A172 (cell line): ENCODE results near the gene FAM111B. TPM values are rescaled to one million over a fixed set of nuclear protein-coding genes. Genes with fewer than 3 reads are reported as not detected.
A peak's percentile ranks its signal among the peaks of the same experiment; 100 is the strongest.
"Not testable (repeated sequence)": the region's sequence is repeated elsewhere in the genome, so short reads cannot be mapped to it uniquely, and the experiment has no call there.

Source experiments
- DNase-seq: peaks from one replicate; pipeline ENCODE4 v3.0.0-alpha.2; 2015; ENCODE audit warnings: low spot score
- total RNA-seq: library from RNA; depleted of rRNA; stranded (reverse); fragments of >200 nt; shearing (Covaris generic); gene quantifications from 2 replicates; pipeline ENCODE4 v1.2.3, GENCODE V29; 2014

Gene FAM111B
- total RNA-seq, 1 experiment from 2014 or later = 26.7 TPM

- not testable (repeated sequence) for DNase-seq
These were observed 9.1 kb upstream of the FAM111B start for GRCh38 chr11:59097938-59098337.

- no peak for DNase-seq
These were observed 4.7 kb upstream of the FAM111B start for GRCh38 chr11:59102259-59102765.

- not testable (repeated sequence) for DNase-seq
These were observed 684 bp downstream of the FAM111B start for GRCh38 chr11:59107721-59108120.

GRCh38 chr11:59112494-59112893 lies 5.5 kb downstream of the FAM111B start:
- no peak for DNase-seq

- no peak for DNase-seq
These were observed 7.3 kb downstream of the FAM111B start for GRCh38 chr11:59114344-59114743.

- no peak for DNase-seq
These were observed 8.5 kb downstream of the FAM111B start for GRCh38 chr11:59115553-59115952.

- no peak for DNase-seq
These were observed 10.7 kb downstream of the FAM111B start for GRCh38 chr11:59117774-59118173.

GRCh38 chr11:59119826-59120225 lies 12.8 kb downstream of the FAM111B start:
- no peak for DNase-seq

- peak; percentile 59 for DNase-seq
These were observed 28.8 kb downstream of the FAM111B start for GRCh38 chr11:59135648-59136461.

GRCh38 chr11:59136551-59136950 lies 29.5 kb downstream of the FAM111B start:
- not testable (repeated sequence) for DNase-seq

- DNase-seq = no peak
These were observed 30.2 kb downstream of the FAM111B start for GRCh38 chr11:59137190-59137589.

- no peak for DNase-seq
These were observed 31.6 kb downstream of the FAM111B start for GRCh38 chr11:59138643-59139042.

GRCh38 chr11:59141191-59141590 lies 34.2 kb downstream of the FAM111B start:
- no peak for DNase-seq

GRCh38 chr11:59141673-59142460 lies 34.8 kb downstream of the FAM111B start:
- peak; percentile 14 for DNase-seq

GRCh38 chr11:59142530-59143507 lies 35.8 kb downstream of the FAM111B start, which contains the start of gene FAM111A:
Gene FAM111A, plus strand, starts transcription at chr11:59142856. Its CDS starts 6,017 bp downstream, at chr11:59148873.
- peak; percentile 90 for DNase-seq

GRCh38 chr11:59144096-59144495 lies 37.1 kb downstream of the FAM111B start:
- no peak for DNase-seq

- peak; percentile 90 for DNase-seq
These were observed 37.7 kb downstream of the FAM111B start for GRCh38 chr11:59144579-59145345.

GRCh38 chr11:59145534-59145933 lies 38.5 kb downstream of the FAM111B start:
- DNase-seq = no peak

GRCh38 chr11:59151761-59152160 lies 44.7 kb downstream of the FAM111B start:
- DNase-seq = no peak

GRCh38 chr11:59152312-59152951 lies 45.4 kb downstream of the FAM111B start:
- no peak for DNase-seq
